Adrenal gland (tissue), 5 donors: Measurements from ENCODE around the gene MACF1.
"Not testable (repeated sequence)": the region's sequence is repeated elsewhere in the genome, so short reads cannot be mapped to it uniquely, and the experiment has no call there.

ENCODE experiments used
- CTCF ChIP-seq, 6 experiments: fragments of 450-650 bp in 4 of 6; fragments of 200-600 bp in 2 of 6; sonication (generic) in 1 of 6; IDR thresholded peaks; 1 replicate in 5 of 6; 2 replicates in 1 of 6; pipeline versions ENCODE4 v1.5.1 to v1.8.0; 2016 to 2021; ENCODE audit warnings: antibody characterized with exemption in 6 of 6, mild to moderate bottlenecking in 2 of 6, moderate library complexity in 1 of 6
- POLR2A ChIP-seq, 2 donors: fragments of 450-650 bp; IDR thresholded peaks; one replicate each; pipeline ENCODE4 v1.6.1; 2017; ENCODE audit warnings: antibody characterized with exemption in 2 of 2, mild to moderate bottlenecking in 2 of 2, moderate library complexity in 1 of 2
- donor health status: DM: no; HTN: no; CAD: no.

GRCh38 chr1:39511477-39511876 lies 307.0 kb downstream of the MACF1 start:
- not testable (repeated sequence) for TF ChIP-seq CTCF, POLR2A (IDR thresholded peaks at IDR 0.05)
